Cerebellar cortex (tissue), 1 donor: Measurements from ENCODE around the gene UNC5A.
A peak's percentile ranks its signal among the peaks of the same experiment; 100 is the strongest.

Experiments used
- DNase-seq: peaks from one replicate; pipeline ENCODE4 v3.0.0-alpha.2; 2015; ENCODE audit warnings: low spot score

UNC5A gene

GRCh38 chr5:176899296-176899891, 89.0 kb downstream of the UNC5A start, which contains the start of gene HK3:
HK3 (minus strand) TSS chr5:176899346; CDS start chr5:176896159, 3,187 bp downstream.
- no peak for DNase-seq

GRCh38 chr5:176899946-176900779, 89.8 kb downstream of the UNC5A start:
- no peak for DNase-seq

- no peak for DNase-seq
These were observed 90.4 kb downstream of the UNC5A start for GRCh38 chr5:176900780-176901204.

GRCh38 chr5:176901260-176902101, 91.1 kb downstream of the UNC5A start:
- no peak for DNase-seq

GRCh38 chr5:176902102-176902814, 91.9 kb downstream of the UNC5A start:
- no peak for DNase-seq

GRCh38 chr5:176902911-176903664, 92.7 kb downstream of the UNC5A start:
- DNase-seq: no peak

- no peak for DNase-seq
These were observed 93.9 kb downstream of the UNC5A start for GRCh38 chr5:176904276-176904675.

GRCh38 chr5:176906126-176906525, 95.8 kb downstream of the UNC5A start:
- peak; percentile 93 for DNase-seq

GRCh38 chr5:176906796-176907195, 96.4 kb downstream of the UNC5A start:
- peak; percentile 67 for DNase-seq

GRCh38 chr5:176908675-176909368, 98.5 kb downstream of the UNC5A start:
- DNase-seq: no peak

- no peak for DNase-seq
These were observed 101.8 kb downstream of the UNC5A start for GRCh38 chr5:176912115-176912514.

GRCh38 chr5:176915906-176916305, 105.5 kb downstream of the UNC5A start:
- no peak for DNase-seq

- DNase-seq: no peak
These were observed 106.0 kb downstream of the UNC5A start for GRCh38 chr5:176916337-176916736.

- DNase-seq: no peak
These were observed 108.3 kb downstream of the UNC5A start for GRCh38 chr5:176918613-176919012.

GRCh38 chr5:176921714-176922113, 111.4 kb downstream of the UNC5A start:
- DNase-seq: no peak

GRCh38 chr5:176922817-176923216, 112.5 kb downstream of the UNC5A start:
- DNase-seq: no peak

GRCh38 chr5:176927562-176927961, 117.2 kb downstream of the UNC5A start:
- DNase-seq: no peak

- DNase-seq: no peak
These were observed 119.3 kb downstream of the UNC5A start for GRCh38 chr5:176929654-176930053.
